ENCODE results near the gene PKN3. TPM values are rescaled to one million over a fixed set of nuclear protein-coding genes. Genes with fewer than 3 reads are reported as not detected.

Gene PKN3
- total and polyA plus RNA-seq, 2 of the 13 experiments (the other 11 are each of a cell fraction or from before 2014, with no cell fraction given), result 10.5 to 13.2 TPM

GRCh38 chr9:128762671-128763449, 60.6 kb downstream of the PKN3 start (continued):
- TF ChIP-seq, protein P1, sequence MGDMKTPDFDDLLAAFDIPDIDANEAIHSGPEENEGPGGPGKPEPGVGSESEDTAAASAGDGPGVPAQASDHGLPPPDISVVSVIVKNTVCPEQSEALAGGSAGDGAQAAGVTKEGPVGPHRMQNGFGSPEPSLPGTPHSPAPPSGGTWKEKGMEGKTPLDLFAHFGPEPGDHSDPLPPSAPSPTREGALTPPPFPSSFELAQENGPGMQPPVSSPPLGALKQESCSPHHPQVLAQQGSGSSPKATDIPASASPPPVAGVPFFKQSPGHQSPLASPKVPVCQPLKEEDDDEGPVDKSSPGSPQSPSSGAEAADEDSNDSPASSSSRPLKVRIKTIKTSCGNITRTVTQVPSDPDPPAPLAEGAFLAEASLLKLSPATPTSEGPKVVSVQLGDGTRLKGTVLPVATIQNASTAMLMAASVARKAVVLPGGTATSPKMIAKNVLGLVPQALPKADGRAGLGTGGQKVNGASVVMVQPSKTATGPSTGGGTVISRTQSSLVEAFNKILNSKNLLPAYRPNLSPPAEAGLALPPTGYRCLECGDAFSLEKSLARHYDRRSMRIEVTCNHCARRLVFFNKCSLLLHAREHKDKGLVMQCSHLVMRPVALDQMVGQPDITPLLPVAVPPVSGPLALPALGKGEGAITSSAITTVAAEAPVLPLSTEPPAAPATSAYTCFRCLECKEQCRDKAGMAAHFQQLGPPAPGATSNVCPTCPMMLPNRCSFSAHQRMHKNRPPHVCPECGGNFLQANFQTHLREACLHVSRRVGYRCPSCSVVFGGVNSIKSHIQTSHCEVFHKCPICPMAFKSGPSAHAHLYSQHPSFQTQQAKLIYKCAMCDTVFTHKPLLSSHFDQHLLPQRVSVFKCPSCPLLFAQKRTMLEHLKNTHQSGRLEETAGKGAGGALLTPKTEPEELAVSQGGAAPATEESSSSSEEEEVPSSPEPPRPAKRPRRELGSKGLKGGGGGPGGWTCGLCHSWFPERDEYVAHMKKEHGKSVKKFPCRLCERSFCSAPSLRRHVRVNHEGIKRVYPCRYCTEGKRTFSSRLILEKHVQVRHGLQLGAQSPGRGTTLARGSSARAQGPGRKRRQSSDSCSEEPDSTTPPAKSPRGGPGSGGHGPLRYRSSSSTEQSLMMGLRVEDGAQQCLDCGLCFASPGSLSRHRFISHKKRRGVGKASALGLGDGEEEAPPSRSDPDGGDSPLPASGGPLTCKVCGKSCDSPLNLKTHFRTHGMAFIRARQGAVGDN (CRISPR knock-in tag; IDR thresholded peaks at IDR 0.05), result peak; percentile 60
- TF ChIP-seq CENPT (CRISPR knock-in tag; IDR thresholded peaks at IDR 0.05; ENCODE audit: low read depth) (no peak), RFX5 (IDR thresholded peaks at IDR 0.05; ENCODE audit: low read depth, low read length) (no peak), SNAPC2 (CRISPR knock-in tag; IDR thresholded peaks at IDR 0.05) (no peak), ZFX (CRISPR knock-in tag; IDR thresholded peaks at IDR 0.05; ENCODE audit: low read depth) (peak; percentile 17; the same call in 1 of the 2 replicates), HDAC1 (CRISPR knock-in tag; IDR thresholded peaks at IDR 0.05) (peak; percentile 16; the same call in 1 of the 2 replicates), ZSCAN21 (CRISPR knock-in tag; IDR thresholded peaks at IDR 0.05; ENCODE audit: borderline replicate concordance) (0 out of 2 replicates have a peak, but pooled peaks have one; percentile 41), NCOA5 (CRISPR knock-in tag; IDR thresholded peaks at IDR 0.05) (no peak), ZSCAN25 (CRISPR knock-in tag; IDR thresholded peaks at IDR 0.05) (no peak), ZNF205 (CRISPR knock-in tag; IDR thresholded peaks at IDR 0.05) (no peak), SALL1 (CRISPR knock-in tag; IDR thresholded peaks at IDR 0.05) (peak; percentile 40; the same call in 1 of the 2 replicates), HNF4A (CRISPR knock-in tag; IDR thresholded peaks at IDR 0.05) (peak; percentile 89), ELF3 (CRISPR knock-in tag; IDR thresholded peaks at IDR 0.05) (peak; percentile 98), SAP130 (CRISPR knock-in tag; IDR thresholded peaks at IDR 0.05; ENCODE audit: low read depth) (peak; percentile 61), ZFYVE20 (CRISPR knock-in tag; IDR thresholded peaks at IDR 0.05; ENCODE audit: borderline replicate concordance, low read depth) (0 out of 2 replicates have a peak, but pooled peaks have one; percentile 46), THAP11 (CRISPR knock-in tag; IDR thresholded peaks at IDR 0.05) (0 out of 2 replicates have a peak, but pooled peaks have one; percentile 25), SOX5 (CRISPR knock-in tag; IDR thresholded peaks at IDR 0.05; ENCODE audit: borderline replicate concordance) (0 out of 2 replicates have a peak, but pooled peaks have one; percentile 32)
